ENCODE data around the gene MYPN. TPM values are rescaled to one million over a fixed set of nuclear protein-coding genes. Genes with fewer than 3 reads are reported as not detected.

The MYPN gene
- total RNA-seq, 1 experiment from 2014 or later: not detected

DNA sequence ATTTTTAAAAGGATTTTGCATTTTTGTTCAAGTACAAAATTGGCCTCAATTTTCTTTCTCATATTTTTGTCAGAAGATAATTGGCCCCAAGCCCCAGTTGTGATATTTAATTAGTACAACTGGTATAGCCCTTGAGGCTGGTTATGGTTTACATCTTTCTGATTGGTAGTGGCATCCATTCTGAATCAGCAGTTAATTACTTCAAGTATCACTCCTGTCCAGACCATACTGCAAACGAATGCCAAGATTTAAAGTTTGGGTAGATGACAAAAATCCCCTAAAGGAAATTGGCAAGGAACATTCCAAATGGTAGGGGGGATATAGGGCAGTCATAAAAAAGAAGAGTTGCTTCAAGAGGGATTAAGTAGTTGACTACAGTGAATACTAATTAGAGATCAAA is 23.1 kb downstream of the MYPN start:
- TF ChIP-seq, protein P1, sequence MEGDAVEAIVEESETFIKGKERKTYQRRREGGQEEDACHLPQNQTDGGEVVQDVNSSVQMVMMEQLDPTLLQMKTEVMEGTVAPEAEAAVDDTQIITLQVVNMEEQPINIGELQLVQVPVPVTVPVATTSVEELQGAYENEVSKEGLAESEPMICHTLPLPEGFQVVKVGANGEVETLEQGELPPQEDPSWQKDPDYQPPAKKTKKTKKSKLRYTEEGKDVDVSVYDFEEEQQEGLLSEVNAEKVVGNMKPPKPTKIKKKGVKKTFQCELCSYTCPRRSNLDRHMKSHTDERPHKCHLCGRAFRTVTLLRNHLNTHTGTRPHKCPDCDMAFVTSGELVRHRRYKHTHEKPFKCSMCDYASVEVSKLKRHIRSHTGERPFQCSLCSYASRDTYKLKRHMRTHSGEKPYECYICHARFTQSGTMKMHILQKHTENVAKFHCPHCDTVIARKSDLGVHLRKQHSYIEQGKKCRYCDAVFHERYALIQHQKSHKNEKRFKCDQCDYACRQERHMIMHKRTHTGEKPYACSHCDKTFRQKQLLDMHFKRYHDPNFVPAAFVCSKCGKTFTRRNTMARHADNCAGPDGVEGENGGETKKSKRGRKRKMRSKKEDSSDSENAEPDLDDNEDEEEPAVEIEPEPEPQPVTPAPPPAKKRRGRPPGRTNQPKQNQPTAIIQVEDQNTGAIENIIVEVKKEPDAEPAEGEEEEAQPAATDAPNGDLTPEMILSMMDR (IDR thresholded peaks at IDR 0.05; ENCODE audit: insufficient read depth in 1 of 2, low read depth in 1 of 2, low read length in 1 of 2, severe bottlenecking in 1 of 2, unreplicated experiment in 1 of 2): no peak
- Histone ChIP-seq H3K9me3 (no peaks in the 10 kb centered on the region), H3K4me3 (ENCODE audit: low read depth, low read length) (no peak overlapping the region), H3K4me1 (no peaks in the 10 kb centered on the region), H3K36me3 (ENCODE audit: control insufficient read depth, insufficient read depth, low read length) (no peaks in the 10 kb centered on the region), H3K27me3 (replicated peaks; ENCODE audit: control insufficient read depth, insufficient read depth, low read length) (no peaks in the 10 kb centered on the region)
- CTCF ChIA-PET: no interaction called here
- no TSS peak for BruUV-seq (replicated peaks)
- H3K4me3 Mint-ChIP-seq (ENCODE audit: unreplicated experiment): no peak overlapping the region
- intact Hi-C loops (cut with micrococcal nuclease; ENCODE audit: unreplicated experiment): no loop called here
- H3K36me3 Mint-ChIP-seq (ENCODE audit: insufficient read depth, unreplicated experiment): no peaks in the 10 kb centered on the region
- POLR2A ChIA-PET: no interaction called here
- DNase-seq: no peak
- H3K4me1 Mint-ChIP-seq (ENCODE audit: low read depth, unreplicated experiment): no peaks in the 10 kb centered on the region
- no peaks in the 10 kb centered on the region for H3K9me3 Mint-ChIP-seq (ENCODE audit: unreplicated experiment)
- no peaks in the 10 kb centered on the region for H3K27me3 Mint-ChIP-seq (ENCODE audit: insufficient read depth, unreplicated experiment)
- no peak overlapping the region for H3K27ac Mint-ChIP-seq (ENCODE audit: unreplicated experiment)

DNA sequence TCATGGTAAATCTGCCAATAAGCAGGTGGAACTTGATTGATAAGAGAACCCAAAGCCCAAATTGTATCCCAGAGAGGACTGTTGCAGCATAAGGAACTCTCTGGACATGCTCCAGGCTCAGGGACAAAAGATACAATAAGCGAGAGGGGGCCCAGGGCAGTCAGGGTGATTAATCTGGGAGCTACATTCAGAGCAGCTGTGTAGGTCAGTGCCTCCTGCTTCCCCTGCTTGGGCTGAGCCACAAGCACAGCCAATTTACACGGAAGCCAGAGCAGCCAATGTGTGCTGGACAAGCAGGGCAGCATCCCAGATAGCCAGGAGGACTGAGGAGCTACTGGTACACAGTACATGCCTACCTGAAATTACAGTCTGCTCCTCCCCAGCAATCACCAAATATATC is 24.2 kb downstream of the MYPN start:
- no peak for DNase-seq
- Mint-ChIP-seq H3K4me1 (ENCODE audit: low read depth, unreplicated experiment) (no peaks in the 10 kb centered on the region), H3K27me3 (ENCODE audit: insufficient read depth, unreplicated experiment) (no peaks in the 10 kb centered on the region), H3K9me3 (ENCODE audit: unreplicated experiment) (no peaks in the 10 kb centered on the region), H3K36me3 (ENCODE audit: insufficient read depth, unreplicated experiment) (no peaks in the 10 kb centered on the region), H3K27ac (ENCODE audit: unreplicated experiment) (no peak overlapping the region), H3K4me3 (ENCODE audit: unreplicated experiment) (no peak overlapping the region)
- BruUV-seq (replicated peaks): no TSS peak
- no peaks in the 10 kb centered on the region for H3K36me3 ChIP-seq (ENCODE audit: control insufficient read depth, insufficient read depth, low read length)
- intact Hi-C loops (cut with micrococcal nuclease; ENCODE audit: unreplicated experiment): no loop called here
- no peak overlapping the region for H3K4me3 ChIP-seq (ENCODE audit: low read depth, low read length)
- ChIA-PET CTCF (no interaction called here), POLR2A (no interaction called here)
- no peaks in the 10 kb centered on the region for H3K4me1 ChIP-seq
- H3K27me3 ChIP-seq (replicated peaks; ENCODE audit: control insufficient read depth, insufficient read depth, low read length): no peaks in the 10 kb centered on the region
- no peaks in the 10 kb centered on the region for H3K9me3 ChIP-seq
- TF ChIP-seq, protein P1 (IDR thresholded peaks at IDR 0.05; ENCODE audit: insufficient read depth in 1 of 2, low read depth in 1 of 2, low read length in 1 of 2, severe bottlenecking in 1 of 2, unreplicated experiment in 1 of 2): no peak

DNA sequence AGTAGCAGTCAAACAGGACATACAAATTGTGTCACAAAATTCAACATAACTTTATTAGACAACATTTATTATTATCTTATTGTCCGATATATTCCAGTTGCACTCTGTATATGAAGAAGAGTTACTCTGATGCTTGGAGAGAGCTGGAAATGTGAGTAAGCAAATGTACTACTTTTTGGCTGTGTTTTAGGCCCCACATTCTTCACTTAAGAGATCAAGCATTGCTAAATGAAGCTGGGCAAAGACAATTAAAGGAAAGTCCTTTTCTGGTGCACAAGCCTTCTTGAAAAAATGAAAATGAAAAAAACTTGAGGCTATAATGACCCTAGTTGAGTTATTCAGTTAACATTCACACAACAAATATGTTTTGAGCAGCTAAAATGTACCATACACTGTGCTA is 26.1 kb downstream of the MYPN start:
- DNase-seq: no peak
- H3K4me3 ChIP-seq (ENCODE audit: low read depth, low read length): no peak overlapping the region
- no peaks in the 10 kb centered on the region for H3K4me1 ChIP-seq
- Mint-ChIP-seq H3K9me3 (ENCODE audit: unreplicated experiment) (no peaks in the 10 kb centered on the region), H3K4me1 (ENCODE audit: low read depth, unreplicated experiment) (no peaks in the 10 kb centered on the region), H3K4me3 (ENCODE audit: unreplicated experiment) (no peak overlapping the region), H3K27ac (ENCODE audit: unreplicated experiment) (no peak overlapping the region), H3K27me3 (ENCODE audit: insufficient read depth, unreplicated experiment) (no peaks in the 10 kb centered on the region), H3K36me3 (ENCODE audit: insufficient read depth, unreplicated experiment) (no peaks in the 10 kb centered on the region)
- H3K36me3 ChIP-seq (ENCODE audit: control insufficient read depth, insufficient read depth, low read length): no peaks in the 10 kb centered on the region
- no peaks in the 10 kb centered on the region for H3K27me3 ChIP-seq (replicated peaks; ENCODE audit: control insufficient read depth, insufficient read depth, low read length)
- H3K9me3 ChIP-seq: no peaks in the 10 kb centered on the region
- POLR2A ChIA-PET: no interaction called here
- intact Hi-C loops (cut with micrococcal nuclease; ENCODE audit: unreplicated experiment): no loop called here
- CTCF ChIA-PET: no interaction called here
- BruUV-seq (replicated peaks): no TSS peak
- TF ChIP-seq, protein P1 (IDR thresholded peaks at IDR 0.05; ENCODE audit: insufficient read depth in 1 of 2, low read depth in 1 of 2, low read length in 1 of 2, severe bottlenecking in 1 of 2, unreplicated experiment in 1 of 2): no peak
